ENCODE results near the gene SLC17A9.
A peak's percentile ranks its signal among the peaks of the same experiment; 100 is the strongest.

The SLC17A9 gene

DNA sequence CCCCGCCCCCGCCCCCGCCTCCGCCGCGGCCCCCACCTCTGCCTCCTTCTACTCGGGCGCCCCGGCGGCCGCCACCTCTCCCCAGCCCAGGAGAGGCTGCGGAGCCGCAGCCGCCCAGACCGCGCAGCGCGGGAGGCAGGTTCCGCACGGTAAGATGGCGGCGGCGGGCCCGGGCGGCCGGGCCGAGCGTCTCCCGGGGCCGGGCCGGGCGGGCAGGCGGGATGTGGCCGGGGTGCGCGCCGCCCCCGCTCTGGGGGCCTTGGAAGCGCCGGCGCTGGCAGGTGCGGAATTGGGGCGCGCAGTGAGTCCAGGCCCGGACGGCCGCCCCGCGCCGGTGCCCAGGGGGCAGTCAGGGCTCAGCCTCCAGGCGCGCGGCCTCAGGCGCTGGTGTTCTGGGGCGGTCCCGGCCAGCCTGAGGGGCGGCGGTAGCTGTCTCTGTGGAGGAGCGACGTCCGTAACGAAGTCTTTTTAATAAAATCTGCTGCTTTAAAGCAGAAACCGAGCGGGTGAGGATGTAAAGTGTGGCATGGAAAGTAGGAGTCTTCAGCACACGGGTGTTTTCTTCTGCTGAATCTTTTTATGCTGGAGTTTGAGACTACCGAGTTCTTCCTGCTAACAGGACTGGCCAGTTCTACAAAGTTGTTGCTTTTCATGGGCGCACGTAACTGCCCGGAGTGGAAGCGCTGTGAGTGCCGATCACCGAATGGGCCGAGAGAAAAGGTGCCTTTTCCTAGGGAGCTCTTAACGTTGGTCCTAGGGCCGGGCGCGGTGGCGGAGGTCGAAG, 14.2 kb upstream of the SLC17A9 start, which contains the start of gene GID8:
TSS of gene GID8 (plus strand) at position 43 of the 784 bp plus-strand sequence. CDS start 3,356 bp downstream, outside the sequence.
- DNase-seq (ENCODE audit: low spot score) = peak; percentile 76
- no peak for FAIRE-seq

DNA sequence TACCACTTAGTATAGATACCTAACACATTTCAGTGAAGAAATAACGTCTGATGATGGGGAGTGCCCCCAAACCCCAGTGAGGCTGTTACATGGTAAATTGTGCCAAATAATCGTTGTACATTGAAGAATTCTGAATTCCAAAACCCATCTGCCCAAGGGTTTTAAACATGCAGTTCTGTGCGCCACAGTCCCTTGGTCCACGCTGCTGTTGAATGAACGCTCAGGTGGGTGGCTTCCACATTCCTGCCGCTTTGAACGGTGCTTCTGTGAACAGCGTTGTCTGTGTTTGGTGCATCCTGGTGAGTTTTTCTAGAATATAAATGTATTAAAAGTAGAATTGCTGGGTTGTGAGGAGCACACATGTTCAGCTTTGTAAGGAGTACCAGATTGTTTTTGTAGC, 11.6 kb upstream of the SLC17A9 start:
- DNase-seq (ENCODE audit: low spot score) = no peak
- no peak for FAIRE-seq

GRCh38 chr20:62941792-62942191, 10.7 kb upstream of the SLC17A9 start:
- FAIRE-seq (no peak), DNase-seq (ENCODE audit: low spot score) (no peak)

- FAIRE-seq (no peak), DNase-seq (ENCODE audit: low spot score) (no peak)
Observed at GRCh38 chr20:62942456-62942855, 10.1 kb upstream of the SLC17A9 start.

DNA sequence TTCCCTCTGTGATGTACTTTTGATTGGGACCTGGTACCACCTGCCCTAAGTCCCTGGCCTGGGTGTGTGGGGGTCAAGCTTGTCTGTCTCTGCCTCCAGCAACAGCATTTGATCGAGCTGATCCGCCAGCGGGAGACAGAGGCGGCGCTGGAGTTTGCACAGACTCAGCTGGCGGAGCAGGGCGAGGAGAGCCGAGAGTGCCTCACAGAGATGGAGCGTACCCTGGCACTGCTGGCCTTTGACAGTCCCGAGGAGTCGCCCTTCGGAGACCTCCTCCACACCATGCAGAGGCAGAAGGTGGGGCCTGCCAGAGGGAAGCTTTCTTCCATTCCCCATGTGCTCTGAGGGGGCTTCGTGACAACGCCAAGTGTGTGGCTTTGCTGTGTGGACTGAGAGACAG, 9.1 kb upstream of the SLC17A9 start:
- DNase-seq (ENCODE audit: low spot score) (no peak), FAIRE-seq (no peak)

DNA sequence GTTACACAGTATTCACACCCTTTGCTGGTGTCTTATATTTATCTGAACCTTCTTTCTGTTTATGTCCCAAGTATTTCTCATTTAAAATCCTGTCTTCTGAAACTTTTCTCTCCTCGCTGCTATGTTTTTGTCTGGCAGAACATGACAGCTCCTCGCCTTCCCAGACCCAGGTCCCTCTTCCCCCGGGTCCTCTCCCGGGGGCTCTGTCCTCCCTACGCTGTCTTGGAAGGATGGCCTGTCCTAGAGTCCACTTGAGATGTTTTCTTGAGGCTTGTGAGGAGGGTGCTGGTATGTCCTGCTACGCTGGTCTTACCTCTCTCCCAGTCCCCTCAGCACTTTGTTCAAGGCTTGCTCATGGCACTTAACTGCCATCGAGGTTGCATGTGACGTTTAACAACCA, 8.3 kb upstream of the SLC17A9 start:
- FAIRE-seq = no peak
- DNase-seq (ENCODE audit: low spot score) = no peak

GRCh38 chr20:62944746-62945145, 7.8 kb upstream of the SLC17A9 start:
- no peak for DNase-seq (ENCODE audit: low spot score)

GRCh38 chr20:62945771-62946339, 6.7 kb upstream of the SLC17A9 start:
- FAIRE-seq (no peak), DNase-seq (ENCODE audit: low spot score) (no peak)

More at GRCh38 chr20:62944746-62945145, 7.8 kb upstream of the SLC17A9 start:
- FAIRE-seq = no peak

DNA sequence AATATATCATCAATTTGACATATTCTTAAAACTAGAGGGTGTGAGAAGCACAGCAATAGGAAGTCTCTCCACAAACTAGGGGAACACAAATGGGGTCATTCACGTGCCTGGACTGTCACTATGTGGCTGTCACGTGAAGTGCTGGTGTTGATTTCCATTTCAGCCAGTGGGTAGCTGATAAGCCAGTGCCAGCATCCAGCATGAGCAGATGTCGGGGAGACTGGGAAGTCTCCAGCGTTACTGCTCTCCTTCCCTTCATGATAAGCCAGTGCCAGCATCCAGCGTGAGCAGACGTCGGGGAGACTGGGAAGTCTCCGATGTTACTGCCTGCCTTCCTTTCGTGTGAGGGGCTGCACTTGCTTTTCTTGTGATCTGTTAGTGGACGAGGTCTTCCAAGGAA, 5.6 kb upstream of the SLC17A9 start:
- DNase-seq (ENCODE audit: low spot score) (no peak), FAIRE-seq (no peak)

GRCh38 chr20:62947532-62948300, 4.8 kb upstream of the SLC17A9 start:
- FAIRE-seq = no peak
- DNase-seq (ENCODE audit: low spot score) = no peak

DNA sequence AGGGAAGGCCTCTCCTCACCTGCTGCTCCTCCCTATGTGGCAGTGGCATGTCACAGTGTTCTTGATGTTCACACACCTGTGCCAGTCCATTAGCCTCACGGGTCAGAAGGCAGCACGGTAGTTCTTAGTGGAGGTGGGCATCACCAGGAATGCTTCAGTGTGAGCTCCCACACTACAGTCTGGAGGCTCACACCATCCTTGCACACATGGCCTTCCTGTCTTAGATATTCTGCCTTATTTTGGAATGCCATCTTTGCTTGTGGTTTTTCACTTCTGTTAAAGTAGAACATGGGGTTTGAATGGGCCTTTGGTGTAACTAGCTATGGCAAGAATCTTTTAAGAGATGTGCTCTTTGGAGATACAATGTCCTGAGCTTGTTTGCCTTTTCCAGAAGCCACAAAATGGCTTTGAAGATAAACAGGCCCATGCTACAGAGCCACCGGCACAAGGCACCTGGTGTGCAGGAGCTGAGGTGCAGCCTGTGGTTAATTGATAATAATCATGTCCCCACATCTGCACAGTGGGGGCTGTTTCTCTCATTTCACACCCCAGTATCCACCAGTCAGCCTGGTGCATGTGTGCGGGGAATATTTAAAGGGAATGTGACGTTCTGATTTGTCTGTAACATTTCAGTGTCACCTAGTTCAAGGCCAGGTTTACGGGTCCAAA, 3.2 kb upstream of the SLC17A9 start:
- FAIRE-seq (no peak), DNase-seq (ENCODE audit: low spot score) (no peak)

- DNase-seq (ENCODE audit: low spot score) = no peak
- FAIRE-seq = no peak
Observed at GRCh38 chr20:62949962-62950361, 2.5 kb upstream of the SLC17A9 start.

GRCh38 chr20:62950741-62951140, 1.8 kb upstream of the SLC17A9 start:
- FAIRE-seq (no peak), DNase-seq (ENCODE audit: low spot score) (no peak)

DNA sequence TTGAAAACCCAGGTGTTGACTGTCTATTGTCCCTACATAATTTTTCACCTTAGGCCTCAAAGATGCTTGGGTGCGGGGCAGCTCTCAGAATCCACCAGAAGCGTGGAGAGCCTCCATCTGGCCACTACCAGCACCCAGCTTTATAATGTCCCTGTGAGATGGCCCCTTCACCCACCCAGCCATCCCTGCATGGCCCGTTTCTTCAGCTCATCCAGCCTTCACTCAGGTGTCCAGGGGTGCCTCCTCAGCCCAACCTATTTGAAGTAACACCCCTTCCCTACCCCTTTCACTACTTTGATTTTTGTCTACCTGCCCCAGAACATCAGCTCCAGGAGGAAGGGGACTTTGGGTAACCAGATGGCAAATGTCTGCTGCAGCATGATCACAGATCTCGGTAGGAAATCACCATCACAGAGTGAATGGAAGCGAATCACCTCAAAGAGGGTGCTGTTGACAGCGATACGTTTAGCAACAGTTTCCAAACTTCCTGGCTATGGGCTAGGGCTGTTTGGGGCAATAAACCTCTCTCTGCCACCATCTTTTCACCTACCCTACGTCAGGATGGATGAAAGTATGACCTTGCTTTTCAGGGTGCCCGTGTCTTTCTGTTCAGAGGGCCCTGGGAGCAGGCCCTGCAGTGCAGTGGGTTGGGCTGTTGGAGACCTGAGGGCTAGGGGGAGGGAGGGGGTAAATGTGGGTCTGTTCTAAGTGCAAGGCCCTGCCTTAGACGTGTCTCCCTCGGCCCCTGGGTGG, 1.2 kb upstream of the SLC17A9 start:
- FAIRE-seq (no peak), DNase-seq (ENCODE audit: low spot score) (no peak)

GRCh38 chr20:62951896-62952372, 575 bp upstream of the SLC17A9 start:
- FAIRE-seq = no peak

GRCh38 chr20:62952968-62953838, 694 bp downstream of the SLC17A9 start:
- DNase-seq (ENCODE audit: low spot score) (no peak), FAIRE-seq (no peak)

More at GRCh38 chr20:62951896-62952372, 575 bp upstream of the SLC17A9 start:
- no peak for DNase-seq (ENCODE audit: low spot score)

- FAIRE-seq (no peak), DNase-seq (ENCODE audit: low spot score) (no peak)
Observed at GRCh38 chr20:62953839-62954703, 1.6 kb downstream of the SLC17A9 start.

- DNase-seq (ENCODE audit: low spot score) (no peak), FAIRE-seq (no peak)
Observed at GRCh38 chr20:62955519-62956386, 3.2 kb downstream of the SLC17A9 start.

Data from urothelium cell line (cell line).